Astrocyte of the cerebellum (primary cell): Measurements from ENCODE around the gene WDSUB1.

Experiments
- DNase-seq: peaks from one replicate; pipeline ENCODE4 v3.0.0-alpha.2; 2011; ENCODE audit warnings: low read depth
- H3K4me3 ChIP-seq: 2 replicates; pipeline ENCODE4 v1.5.1; 2011; ENCODE audit warnings: mild to moderate bottlenecking, low read depth, low read length, moderate library complexity
- CTCF ChIP-seq: IDR thresholded peaks from 2 replicates; pipeline ENCODE4 v1.5.1; 2012; ENCODE audit warnings: low read length, low read depth, moderate library complexity, mild to moderate bottlenecking; ENCODE audit errors: missing control alignments
- in situ Hi-C: cut with HindIII; loops from 2 replicates; pipeline ENCODE4 v1.10.0; 2017; ENCODE audit warnings: low sequenced_read_pairs

The WDSUB1 gene

DNA sequence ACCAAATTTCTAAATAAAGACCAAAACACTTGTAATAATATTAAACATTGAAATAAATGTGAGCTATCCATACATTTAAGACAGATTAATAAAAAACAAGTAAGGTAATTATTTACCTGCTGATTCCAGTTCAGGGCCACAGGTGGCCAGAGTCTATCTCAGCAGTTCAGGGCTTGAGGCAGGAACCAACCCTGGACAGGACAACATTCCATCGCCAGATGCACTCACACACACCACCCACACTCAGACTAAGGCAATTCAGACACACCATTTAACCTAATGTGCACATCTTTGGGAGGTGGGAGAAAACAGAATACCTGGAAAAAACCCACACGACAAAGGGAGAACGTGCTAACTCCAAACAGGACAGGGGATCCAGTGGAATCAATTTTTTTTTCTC is 14.1 kb upstream of the WDSUB1 start:
- no peak for TF ChIP-seq CTCF
- DNase-seq = no peak
- in situ Hi-C loops = no loop called here
- no peak overlapping the region for H3K4me3 ChIP-seq

DNA sequence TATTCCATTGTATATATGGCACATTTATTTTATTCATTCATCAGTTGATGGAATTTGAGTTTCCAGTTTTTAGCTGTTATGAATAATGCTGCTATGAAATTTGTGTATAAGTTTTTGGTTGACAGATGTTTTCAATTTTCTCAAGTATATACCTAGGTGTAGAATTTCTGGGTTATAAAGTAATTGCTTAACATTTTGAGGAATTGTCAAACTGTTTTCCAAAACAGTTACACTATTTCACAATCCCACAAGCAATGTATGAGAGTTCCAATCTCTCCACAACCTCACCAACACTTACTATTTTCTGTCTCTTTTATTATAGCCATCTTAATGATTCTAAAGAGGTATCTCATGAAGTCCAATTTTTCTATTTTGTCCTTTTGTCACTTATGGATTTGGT is 12.5 kb upstream of the WDSUB1 start:
- DNase-seq = no peak
- no peak for TF ChIP-seq CTCF
- in situ Hi-C loops = no loop called here
- no peak overlapping the region for H3K4me3 ChIP-seq

GRCh38 chr2:159297042-159297707 is 10.7 kb upstream of the WDSUB1 start:
- no peak for DNase-seq
- in situ Hi-C loops = no loop called here
- H3K4me3 ChIP-seq = no peak overlapping the region
- TF ChIP-seq CTCF = no peak

DNA sequence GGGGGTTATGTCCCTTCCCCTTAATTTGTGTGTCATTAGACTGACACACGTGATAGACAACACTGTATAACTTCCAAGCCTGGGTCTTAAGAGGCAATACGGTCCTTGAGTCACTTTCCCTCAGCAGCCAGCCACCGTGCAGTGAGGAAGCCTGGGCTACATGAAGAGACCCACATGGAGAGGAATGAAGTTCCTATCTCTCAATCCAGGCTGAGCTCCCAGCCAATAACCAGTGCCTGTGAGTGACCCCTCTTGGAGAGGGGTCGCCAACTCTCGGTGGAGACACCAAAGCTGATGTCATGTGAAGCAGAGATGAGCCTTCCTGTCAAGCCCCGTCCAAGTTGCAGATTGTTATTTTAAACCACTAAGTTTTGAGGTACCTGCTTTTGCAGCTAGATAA is 5.7 kb upstream of the WDSUB1 start:
- no peak overlapping the region for H3K4me3 ChIP-seq
- no peak for TF ChIP-seq CTCF
- in situ Hi-C loops = no loop called here
- DNase-seq = no peak

- TF ChIP-seq CTCF = no peak
- in situ Hi-C loops = no loop called here
- H3K4me3 ChIP-seq = no peak overlapping the region
- DNase-seq = peak; percentile 63
Measured at GRCh38 chr2:159290289-159290907, 3.9 kb upstream of the WDSUB1 start.

- no peak for TF ChIP-seq CTCF
- no peak overlapping the region for H3K4me3 ChIP-seq
- DNase-seq = no peak
- in situ Hi-C loops = no loop called here
Measured at GRCh38 chr2:159287733-159288132, 1.2 kb upstream of the WDSUB1 start.
